ENCODE measurements around the gene MOB3A.

DNA sequence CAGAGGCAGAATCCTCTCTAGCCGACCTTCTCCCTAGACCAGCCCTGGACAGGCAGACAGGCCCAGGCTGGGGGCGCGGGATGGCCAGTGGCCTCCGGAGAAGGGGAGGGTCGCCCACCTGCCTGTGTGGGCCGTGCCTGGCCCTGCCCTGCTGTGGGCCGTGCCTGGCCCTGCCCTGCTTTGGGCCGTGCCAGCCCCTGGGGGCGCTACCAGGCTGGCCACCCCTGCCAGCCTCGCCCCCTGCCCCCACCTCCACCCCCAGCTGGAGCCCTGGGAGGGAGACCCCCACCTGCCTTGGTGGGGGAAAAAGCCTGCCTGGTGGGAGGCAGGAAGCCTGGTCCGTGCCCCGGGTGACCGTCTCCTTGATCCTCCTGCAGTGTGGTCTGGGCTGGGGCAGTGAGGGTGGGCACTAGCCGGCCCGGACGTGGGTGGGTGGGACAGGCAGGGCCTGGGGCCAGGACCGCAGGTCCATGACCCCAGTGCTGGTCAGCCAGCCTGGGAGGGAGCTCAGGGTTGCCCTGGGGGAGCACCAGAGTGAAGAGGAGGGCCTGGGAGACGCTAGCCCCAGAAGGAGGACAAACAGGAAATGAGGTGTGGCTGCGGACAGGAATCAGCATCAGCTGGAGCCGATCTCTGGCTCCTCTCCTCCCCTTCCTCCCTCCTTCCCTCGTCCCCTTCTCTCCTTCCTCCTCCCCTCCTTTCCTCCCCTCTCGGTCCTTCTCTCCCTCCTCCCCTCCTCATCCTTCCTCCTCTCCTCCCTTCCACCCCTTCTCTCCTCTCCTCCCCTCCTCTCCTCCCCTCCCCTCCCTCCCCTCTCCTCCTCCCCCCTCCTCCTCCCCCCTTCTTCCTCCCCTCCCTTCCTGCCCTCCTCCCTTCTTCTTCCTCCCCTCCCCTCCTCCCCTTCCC lies 39.9 kb downstream of the MOB3A start:
- TF ChIP-seq YY1 (IDR thresholded peaks at IDR 0.05) (no peak), SP1 (IDR thresholded peaks at IDR 0.05) (peak; percentile 11), JUND (IDR thresholded peaks at IDR 0.05) (no peak), HNF4A (conservative IDR thresholded peaks at IDR 0.05) (no peak), RAD21 (IDR thresholded peaks at IDR 0.05) (no peak), FOXA1 (IDR thresholded peaks at IDR 0.05) (no peak), RXRA (IDR thresholded peaks at IDR 0.05) (no peak)
- TF ChIP-seq, protein P1, sequence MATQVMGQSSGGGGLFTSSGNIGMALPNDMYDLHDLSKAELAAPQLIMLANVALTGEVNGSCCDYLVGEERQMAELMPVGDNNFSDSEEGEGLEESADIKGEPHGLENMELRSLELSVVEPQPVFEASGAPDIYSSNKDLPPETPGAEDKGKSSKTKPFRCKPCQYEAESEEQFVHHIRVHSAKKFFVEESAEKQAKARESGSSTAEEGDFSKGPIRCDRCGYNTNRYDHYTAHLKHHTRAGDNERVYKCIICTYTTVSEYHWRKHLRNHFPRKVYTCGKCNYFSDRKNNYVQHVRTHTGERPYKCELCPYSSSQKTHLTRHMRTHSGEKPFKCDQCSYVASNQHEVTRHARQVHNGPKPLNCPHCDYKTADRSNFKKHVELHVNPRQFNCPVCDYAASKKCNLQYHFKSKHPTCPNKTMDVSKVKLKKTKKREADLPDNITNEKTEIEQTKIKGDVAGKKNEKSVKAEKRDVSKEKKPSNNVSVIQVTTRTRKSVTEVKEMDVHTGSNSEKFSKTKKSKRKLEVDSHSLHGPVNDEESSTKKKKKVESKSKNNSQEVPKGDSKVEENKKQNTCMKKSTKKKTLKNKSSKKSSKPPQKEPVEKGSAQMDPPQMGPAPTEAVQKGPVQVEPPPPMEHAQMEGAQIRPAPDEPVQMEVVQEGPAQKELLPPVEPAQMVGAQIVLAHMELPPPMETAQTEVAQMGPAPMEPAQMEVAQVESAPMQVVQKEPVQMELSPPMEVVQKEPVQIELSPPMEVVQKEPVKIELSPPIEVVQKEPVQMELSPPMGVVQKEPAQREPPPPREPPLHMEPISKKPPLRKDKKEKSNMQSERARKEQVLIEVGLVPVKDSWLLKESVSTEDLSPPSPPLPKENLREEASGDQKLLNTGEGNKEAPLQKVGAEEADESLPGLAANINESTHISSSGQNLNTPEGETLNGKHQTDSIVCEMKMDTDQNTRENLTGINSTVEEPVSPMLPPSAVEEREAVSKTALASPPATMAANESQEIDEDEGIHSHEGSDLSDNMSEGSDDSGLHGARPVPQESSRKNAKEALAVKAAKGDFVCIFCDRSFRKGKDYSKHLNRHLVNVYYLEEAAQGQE (IDR thresholded peaks at IDR 0.05) = no peak
- TF ChIP-seq, protein P2, sequence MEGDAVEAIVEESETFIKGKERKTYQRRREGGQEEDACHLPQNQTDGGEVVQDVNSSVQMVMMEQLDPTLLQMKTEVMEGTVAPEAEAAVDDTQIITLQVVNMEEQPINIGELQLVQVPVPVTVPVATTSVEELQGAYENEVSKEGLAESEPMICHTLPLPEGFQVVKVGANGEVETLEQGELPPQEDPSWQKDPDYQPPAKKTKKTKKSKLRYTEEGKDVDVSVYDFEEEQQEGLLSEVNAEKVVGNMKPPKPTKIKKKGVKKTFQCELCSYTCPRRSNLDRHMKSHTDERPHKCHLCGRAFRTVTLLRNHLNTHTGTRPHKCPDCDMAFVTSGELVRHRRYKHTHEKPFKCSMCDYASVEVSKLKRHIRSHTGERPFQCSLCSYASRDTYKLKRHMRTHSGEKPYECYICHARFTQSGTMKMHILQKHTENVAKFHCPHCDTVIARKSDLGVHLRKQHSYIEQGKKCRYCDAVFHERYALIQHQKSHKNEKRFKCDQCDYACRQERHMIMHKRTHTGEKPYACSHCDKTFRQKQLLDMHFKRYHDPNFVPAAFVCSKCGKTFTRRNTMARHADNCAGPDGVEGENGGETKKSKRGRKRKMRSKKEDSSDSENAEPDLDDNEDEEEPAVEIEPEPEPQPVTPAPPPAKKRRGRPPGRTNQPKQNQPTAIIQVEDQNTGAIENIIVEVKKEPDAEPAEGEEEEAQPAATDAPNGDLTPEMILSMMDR (IDR thresholded peaks at IDR 0.05; ENCODE audit: low read depth, low read length, missing input control) = no peak
- TF ChIP-seq, protein P3, sequence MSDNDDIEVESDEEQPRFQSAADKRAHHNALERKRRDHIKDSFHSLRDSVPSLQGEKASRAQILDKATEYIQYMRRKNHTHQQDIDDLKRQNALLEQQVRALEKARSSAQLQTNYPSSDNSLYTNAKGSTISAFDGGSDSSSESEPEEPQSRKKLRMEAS (IDR thresholded peaks at IDR 0.05) = no peak
